Renal cortical epithelial cell (primary cell): Measurements from ENCODE around the gene GPR31. TPM values are rescaled to one million over a fixed set of nuclear protein-coding genes. Genes with fewer than 3 reads are reported as not detected.

Source experiments
- DNase-seq: peaks from one replicate; pipeline ENCODE4 v3.0.0-alpha.2; 2011; ENCODE audit warnings: low read depth
- total RNA-seq: library from RNA; depleted of rRNA; stranded (reverse); fragments of >200 nt; gene quantifications from 2 replicates; pipeline ENCODE4 v1.2.3, GENCODE V29; 2014

GPR31 gene
- total RNA-seq, 1 donor from 2014 or later: not detected

- DNase-seq: no peak
Observed at GRCh38 chr6:167139761-167140160, 18.0 kb downstream of the GPR31 start.

DNA sequence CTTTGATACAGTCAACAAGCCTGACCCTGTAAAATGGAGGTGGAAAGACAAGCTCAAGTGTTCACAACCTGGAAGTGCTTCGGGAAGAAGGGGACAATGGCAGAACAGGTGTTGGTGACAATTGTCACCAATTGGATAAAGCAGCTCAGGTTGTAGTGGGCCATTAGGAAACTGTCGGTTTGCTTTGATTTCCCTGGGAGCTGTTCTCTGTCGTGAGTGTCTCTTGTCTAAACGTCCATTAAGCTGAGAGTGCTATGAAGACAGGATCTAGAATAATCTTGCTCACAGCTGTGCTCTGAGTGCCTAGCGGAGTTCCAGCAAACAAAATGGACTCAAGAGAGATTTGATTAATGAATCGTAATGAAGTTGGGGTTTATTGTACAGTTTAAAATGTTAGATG, 19.9 kb downstream of the GPR31 start:
- DNase-seq: no peak

DNA sequence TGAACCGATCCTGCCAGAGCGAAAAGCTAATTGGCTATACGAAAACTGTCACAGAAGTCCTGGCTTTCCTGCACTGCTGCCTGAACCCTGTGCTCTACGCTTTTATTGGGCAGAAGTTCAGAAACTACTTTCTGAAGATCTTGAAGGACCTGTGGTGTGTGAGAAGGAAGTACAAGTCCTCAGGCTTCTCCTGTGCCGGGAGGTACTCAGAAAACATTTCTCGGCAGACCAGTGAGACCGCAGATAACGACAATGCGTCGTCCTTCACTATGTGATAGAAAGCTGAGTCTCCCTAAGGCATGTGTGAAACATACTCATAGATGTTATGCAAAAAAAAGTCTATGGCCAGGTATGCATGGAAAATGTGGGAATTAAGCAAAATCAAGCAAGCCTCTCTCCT, 20.7 kb downstream of the GPR31 start:
- no peak for DNase-seq

DNA sequence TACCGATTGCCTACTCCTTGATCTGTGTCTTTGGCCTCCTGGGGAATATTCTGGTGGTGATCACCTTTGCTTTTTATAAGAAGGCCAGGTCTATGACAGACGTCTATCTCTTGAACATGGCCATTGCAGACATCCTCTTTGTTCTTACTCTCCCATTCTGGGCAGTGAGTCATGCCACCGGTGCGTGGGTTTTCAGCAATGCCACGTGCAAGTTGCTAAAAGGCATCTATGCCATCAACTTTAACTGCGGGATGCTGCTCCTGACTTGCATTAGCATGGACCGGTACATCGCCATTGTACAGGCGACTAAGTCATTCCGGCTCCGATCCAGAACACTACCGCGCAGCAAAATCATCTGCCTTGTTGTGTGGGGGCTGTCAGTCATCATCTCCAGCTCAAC, 21.4 kb downstream of the GPR31 start:
- no peak for DNase-seq

DNA sequence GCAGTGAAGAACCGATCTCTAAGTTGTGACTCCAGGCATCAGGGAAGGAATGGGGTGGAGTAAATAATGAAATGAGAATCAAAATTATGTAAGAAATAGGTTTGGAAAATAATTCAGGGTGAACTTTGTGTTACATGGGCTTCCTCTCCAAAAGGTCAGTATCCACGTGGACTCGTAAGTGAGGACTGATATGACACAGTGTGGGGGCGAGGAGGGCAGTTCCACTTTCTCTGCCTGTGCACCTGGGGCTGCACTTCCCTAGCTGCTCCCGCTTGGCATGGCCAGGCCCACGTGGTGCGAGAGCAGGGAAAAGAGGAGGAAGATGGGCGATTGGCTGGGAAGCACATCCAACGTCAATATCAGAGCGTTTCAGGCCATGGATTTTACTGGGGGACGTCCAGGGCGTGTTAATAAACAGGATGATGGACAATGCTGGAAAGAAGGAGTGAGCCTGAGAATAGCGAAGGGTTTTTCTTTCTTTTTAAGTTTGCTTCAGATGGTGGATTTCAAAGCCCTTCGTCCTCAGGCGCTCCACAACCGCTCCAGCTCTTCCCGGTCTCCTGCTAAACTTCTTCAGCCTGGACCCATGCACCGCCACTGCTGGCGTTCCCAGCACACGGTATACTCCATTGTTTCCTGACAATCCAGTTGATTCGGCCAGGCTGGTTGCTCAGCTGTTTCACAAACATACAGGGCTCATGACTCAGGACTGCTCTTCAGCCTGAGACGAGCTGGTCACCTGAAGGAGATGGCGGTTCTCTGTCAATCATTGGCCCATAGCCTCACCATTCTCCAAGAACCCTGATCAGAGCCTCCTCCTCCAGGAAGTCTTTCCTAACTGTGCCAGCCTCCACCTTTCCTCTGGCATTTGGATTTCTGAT, 23.1 kb downstream of the GPR31 start:
- DNase-seq: peak; percentile 70

DNA sequence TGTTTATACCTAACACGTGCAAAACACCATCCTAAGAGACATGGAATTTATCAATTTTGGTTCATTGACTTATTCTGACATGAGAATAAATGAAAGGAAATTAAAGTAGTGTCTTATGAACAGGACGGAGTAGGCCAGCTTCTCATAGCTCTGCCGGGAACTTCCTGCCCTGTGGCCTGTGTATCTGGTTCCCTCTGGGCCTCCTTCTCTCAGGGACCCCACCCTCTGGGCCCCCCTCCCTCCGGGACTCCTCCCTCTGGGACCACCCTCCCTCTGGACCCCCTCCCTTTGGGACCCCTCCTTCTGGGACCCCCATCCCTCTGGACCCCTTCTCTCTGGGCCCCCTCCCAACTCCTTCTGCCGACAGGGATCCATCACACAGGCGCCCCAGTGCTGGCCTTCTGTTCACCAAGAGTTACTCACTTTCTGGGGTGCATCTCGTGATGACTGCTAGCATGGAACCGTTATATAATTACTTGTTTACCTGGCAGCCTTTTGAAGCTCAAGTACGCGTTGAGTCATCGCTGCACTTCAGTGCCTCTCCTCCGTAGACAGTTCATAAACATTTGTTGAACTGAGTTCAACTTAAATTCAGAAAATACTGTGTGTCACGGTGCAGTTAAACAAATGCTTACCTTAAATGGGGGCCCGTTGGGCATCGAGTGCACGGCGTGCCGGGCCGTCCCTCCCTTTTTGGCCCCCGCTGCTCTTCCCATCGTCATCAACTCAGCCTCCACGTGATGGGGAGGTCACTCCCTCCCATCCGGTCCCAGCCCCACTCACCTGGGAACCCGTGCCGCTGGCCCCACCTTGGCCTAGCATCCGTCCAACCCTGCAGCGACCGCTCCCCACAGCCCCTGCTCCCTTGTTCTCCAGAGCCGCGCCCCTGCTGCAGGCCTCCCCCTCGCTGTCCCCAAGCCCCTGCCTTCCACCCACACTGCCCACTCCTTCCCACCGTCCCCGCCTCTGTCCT, 26.8 kb downstream of the GPR31 start:
- peak; percentile 47 for DNase-seq

- no peak for DNase-seq
Observed at GRCh38 chr6:167130008-167130677, 27.6 kb downstream of the GPR31 start.

DNA sequence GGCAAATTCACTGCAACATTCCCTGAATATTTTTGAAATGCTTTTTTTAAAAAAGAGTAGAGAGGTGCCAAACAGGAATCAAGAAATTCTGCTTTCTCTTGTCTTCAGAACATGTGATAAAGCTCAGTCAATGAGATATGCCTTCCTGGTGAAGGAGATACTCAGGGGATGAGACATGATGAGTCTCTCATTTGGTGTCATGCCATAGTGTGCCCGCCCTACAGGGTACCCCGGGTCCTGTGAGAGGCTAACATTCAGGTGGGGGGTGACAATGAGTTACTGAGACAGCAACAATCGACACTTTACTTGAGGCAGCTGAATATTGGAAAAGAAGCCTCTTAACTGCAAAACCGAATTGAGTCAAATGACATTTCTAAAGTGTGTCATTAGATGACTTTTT, 28.2 kb downstream of the GPR31 start:
- DNase-seq: no peak

- DNase-seq: no peak
Observed at GRCh38 chr6:167129159-167129558, 28.6 kb downstream of the GPR31 start.

DNA sequence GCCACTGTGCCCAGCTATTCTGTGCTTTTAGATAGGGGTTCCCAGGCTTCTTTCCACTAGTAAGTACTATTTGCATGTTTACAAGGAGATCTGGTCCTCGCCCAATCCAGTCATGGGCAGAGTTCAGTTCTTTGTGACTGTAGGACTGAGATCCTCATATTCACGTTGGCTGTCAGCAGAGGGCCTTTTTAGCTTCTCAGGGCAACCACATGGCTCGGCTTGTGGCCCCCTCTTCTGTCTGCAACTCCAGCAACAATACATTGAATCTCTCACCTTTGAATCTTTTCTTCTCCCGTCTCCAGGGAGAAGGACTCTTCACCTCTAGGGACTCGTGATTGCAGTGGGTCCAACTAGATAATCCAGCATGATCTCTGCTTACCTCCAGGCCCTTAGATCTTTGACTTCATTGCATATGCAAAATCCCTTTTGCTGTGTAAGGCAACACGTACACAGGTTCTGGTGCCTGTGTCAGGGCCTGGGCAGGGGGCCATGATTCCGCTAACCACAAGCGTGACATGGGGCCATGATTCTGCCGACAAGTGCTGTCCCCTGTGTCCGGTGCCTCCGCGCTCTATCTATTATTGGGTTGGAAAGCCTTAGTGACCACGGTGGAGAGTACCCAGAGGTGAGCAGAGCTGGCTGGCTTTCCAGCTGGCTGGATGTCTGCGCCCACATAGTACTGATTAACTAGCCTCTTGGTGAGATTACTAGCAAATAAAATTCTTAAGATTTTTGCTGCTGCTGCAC, 29.8 kb downstream of the GPR31 start:
- DNase-seq: peak; percentile 62

- no peak for DNase-seq
Observed at GRCh38 chr6:167125855-167126349, 31.9 kb downstream of the GPR31 start.

- DNase-seq: no peak
Observed at GRCh38 chr6:167125410-167125809, 32.4 kb downstream of the GPR31 start.

DNA sequence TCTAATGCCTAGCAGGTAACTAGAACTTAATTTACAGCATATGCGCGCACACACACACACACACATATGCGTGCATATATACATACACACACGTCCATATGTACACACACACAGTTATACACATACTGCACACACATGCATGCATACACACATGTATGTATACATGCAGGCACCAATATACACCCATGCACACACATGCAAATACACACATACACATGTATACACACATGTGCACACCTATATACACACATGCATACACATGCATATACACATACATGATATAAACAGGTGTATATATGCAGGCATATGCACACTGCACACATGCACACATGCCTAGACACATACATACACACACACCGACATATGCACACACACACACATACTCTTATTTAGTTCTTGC, 33.0 kb downstream of the GPR31 start:
- DNase-seq: no peak

DNA sequence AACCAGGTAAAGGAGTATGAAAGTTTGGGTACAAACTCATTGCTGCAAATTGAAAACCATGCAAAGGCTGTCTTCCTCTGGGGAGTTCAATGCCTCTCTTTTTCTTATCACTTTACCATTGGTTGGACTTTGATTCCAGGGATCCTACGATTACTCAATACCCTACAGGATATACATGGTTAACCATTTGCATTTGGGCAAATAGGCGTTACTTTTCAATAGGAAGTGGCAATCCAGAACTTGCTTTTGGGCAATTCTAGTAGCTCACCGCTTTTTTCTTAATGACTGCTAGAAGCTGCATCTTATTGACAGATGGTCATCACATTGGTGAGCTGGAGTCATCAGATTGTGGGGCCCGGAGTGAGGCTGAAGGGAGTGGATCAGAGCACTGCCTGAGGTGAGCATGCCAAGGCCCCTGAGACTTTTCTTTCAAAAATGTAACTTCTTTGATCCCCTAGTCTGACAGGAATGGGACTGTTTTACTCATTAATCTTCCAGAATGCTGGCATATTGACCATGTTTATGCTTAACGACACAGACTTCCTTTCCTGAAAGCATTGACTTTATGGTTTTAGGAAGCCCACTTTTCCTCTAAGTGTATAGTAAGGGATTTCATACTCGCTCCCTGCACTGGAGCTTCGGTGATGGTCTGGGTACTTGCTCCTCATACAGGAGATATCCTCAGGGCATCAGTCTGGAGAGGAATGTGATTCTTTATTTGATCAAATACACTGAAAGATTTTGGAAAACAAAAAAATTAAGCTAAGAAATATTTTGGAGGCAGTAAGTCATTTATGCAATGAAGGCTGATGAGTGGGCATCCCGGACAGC, 34.7 kb downstream of the GPR31 start, which contains the start of gene CCR6:
Gene CCR6 (plus strand): TSS at position 270 of the 831 bp plus-strand sequence. CDS start 13,039 bp downstream, outside the sequence.
- no peak for DNase-seq

- no peak for DNase-seq
Observed at GRCh38 chr6:167122041-167122826, 35.5 kb downstream of the GPR31 start.

GRCh38 chr6:167121335-167121841, 36.4 kb downstream of the GPR31 start:
- no peak for DNase-seq

DNA sequence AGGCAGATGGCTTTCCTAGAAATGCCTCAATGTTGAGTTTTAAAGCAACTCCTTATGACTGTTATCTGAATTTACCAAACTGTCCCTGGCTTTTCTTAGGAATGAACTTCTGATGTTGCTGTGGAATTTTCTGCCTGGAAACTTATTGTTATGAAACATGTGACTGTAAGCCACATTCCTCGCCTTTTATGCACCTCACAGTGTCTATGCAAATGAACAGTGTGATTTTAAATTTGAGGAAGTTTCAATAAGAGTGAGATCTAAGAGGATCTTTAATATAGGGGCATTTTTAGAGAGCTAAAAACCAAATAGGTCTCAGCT, 37.2 kb downstream of the GPR31 start:
- no peak for DNase-seq

DNA sequence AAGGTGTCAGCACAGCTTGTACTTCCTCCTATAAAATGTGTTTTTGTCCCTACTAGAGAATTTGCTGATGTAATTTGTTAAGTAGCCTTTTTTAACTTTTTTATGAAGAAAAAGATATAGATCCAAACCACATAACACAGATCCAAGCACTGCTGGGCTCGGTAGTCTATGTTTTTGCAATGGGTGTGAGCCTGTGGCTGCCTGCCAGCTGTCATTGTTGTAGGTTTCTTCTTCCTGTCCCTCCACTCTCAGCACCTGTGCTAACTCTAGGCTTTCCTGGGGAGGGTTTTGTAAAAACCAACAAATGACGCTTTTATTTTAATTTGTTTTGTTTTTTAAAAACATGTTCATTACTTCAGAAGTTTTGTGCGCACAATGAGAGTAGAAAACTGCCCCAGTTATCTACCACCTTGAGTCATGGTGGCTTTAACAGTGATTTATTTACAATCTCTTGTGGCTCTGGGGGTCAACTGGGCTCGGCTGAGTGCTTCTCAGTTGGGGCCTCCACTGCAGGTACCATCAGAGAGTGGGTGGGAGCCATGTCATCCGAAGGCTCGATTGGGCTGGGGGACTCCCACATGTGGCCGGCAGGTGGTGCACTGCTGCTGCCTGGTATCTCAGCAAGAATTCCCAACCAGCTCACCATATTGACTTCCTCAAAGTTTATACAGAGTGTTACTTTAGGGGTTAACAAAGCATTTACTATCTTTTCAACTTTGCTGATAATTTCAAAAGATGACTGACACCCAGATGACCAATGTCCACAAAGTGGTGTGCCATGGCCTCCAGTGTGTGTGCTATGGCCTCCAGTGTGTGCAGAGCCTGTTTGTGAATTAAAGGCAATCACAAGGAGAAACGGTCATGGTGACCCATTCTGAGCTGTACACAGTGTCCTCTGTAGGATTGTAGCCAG, 37.9 kb downstream of the GPR31 start:
- no peak for DNase-seq
